CD4-positive, alpha-beta T cell treated with Interleukin-21 for 1 hour (primary cell): ENCODE results near the gene RHOA.
"Not testable (repeated sequence)": the region's sequence is repeated elsewhere in the genome, so short reads cannot be mapped to it uniquely, and the experiment has no call there.

Source experiments
- DNase-seq: peaks from one replicate; pipeline ENCODE4 v3.0.0-alpha.2; 2020

RHOA gene

DNA sequence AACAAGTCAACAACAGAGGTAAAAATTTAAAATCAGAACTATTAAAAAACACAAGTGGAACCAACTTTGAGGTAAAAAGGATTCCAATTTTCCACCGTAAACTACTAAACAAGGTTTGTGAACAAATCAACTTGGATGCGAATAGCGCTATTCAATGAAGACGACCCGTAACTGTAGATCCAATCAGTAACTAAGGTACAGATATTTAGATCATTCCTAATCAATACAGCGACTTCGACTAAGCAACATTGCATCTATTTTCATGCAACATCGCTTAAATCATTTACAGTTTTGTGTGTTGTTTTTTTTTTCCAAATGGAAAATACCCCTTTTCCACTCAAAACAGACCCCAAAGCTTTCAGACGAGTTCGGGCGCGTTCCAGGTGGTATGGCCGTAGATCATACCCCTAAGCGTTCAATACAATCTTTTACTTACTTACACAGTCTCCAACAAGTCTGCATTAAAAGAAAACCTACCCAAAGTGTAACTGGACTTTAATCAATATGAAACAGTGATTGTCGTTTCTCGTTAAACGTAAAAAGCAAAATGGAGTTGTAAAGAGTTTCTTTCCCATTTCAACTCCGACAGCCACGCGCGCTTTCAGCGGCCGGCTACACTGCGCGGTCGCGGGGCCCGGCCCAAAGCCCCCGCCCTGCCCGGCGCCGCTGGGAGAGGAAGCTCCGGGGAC, 786 bp downstream of the RHOA start:
- no peak for DNase-seq

DNA sequence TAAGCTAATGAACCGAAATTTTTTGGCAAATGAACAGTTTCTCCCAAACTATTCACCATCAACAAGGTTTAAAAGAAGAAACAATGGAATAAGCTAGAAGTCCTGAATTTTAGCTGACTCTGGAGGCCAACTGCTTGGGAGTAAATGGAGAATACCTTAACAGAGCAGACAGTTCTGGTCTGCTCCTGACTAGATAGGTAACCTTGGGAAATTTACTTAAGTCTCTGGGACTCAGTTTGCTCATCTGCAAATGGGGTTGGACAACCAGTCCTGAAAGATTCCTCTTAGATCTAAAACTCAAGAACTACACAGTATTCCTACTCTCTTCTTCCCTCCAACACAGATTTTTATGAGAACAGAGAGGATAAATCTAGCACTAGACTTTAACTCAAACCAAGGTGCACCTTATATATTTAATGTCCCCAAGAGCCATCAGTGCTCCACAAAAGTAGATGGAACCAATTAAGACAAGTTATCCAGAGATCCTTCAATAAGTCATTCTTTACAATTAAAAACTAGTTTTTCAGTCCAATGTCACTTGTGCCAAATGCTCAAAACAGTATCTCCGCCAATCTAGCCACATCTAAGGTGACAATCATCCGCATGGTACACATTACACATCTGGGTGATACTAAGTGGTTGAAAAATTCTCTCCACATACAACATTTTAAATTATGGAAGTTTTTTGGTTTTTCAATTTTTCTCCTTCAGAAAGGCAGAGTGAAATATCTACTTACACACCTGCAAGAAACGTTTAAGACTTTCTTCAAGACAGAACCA, 1.5 kb downstream of the RHOA start:
- DNase-seq: peak; percentile 49

DNA sequence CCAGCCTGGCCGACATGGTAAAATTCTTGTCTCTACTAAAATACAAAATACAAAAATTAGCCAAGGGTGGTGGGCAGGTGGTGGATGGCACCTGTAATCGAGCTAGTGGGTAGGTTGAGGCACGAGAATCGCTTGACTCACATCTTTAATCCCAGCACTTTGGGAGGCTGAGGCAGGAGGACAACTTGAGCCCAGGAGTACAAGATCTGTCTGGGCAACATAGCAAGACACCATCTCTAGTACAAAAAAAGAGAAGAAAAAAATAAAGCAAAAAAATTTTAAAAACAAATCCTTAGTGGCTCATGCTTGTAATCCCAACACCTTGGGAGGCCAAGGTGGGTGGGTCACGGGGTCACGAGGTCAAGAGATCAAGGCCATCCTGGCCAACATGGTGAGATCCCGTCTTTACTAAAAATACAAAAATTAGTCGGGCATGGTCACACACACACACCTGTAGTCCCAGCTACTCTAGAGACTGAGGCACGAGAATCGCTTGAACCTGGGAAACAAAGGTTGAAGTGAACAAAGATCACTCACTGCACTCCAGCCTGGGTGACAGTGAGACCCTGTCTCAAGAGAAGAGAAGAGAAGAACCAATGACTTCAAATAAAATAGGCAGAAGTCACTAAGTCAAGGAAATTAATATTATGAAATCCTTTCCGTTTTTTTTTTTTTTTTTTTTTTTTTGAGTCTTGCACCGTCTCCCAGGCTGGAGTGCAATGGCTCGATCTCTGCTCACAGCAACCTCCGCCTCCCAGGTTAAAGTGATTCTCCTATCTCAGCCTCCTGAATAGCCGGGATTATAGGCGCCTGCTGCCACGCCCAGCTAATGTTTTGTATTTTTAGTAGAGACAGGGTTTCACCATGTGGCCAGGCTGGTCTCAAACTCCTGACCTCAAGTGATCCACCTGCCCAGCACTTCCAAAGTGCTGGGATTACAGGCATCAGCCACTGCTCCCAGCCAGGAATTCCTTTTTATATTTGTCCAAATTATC, 4.9 kb downstream of the RHOA start:
- no peak for DNase-seq

DNA sequence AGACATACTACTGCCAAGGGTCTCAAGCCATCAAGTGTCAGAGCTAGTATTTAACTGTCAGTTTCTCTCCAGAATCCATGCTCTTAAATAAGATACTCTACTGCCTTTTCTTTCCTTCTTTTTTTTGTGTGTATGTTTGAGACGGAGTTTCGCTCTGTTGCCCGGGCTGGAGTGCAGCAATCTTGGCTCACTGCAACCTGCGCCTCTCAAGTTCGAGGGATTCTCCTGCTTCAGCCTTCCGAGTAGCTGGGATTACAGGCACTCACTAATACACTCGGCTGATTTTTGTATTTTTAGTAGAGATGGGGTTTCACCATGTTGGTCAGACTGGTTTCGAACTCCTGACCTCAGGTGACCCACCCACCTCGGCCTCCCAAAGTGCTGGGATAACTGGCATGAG, 6.2 kb downstream of the RHOA start:
- not testable (repeated sequence) for DNase-seq

DNA sequence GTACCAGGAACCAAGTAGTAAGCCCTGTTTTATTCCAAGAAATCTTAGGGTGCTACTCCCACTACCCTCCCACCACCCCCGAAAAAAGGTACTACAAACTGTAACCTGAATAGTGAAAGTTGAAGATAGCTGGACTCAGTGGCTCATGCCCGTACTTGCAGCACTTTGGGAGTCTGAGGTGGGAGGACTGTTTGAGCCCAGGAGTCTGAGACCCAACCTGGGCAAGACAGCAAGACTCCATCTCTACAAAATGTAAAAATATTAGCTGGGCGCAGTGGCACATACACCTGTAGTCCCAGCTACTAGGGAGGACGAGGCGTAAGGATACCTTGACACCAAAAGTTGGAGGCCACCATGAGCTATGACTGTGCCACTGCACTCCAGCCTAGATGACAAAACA, 7.9 kb downstream of the RHOA start:
- DNase-seq: no peak

DNA sequence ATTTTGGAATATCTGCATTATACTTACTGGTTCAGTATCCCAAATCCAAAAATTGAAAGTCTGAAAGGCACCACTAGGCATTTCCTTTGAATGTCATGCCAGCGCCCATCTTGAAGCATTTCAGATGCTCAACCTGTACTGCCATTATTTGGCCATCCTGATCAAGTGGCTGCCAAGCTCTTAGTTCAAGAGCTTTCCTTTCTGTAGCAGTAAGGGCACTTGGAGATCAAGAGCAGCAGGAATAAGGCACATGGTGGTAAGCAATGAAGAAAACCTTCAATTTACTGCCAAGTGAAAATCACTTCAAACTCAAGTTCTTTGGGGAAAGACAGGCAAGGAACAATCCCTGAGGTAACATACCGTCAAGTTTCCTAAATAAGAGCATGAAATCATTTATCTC, 10.0 kb downstream of the RHOA start:
- no peak for DNase-seq

DNA sequence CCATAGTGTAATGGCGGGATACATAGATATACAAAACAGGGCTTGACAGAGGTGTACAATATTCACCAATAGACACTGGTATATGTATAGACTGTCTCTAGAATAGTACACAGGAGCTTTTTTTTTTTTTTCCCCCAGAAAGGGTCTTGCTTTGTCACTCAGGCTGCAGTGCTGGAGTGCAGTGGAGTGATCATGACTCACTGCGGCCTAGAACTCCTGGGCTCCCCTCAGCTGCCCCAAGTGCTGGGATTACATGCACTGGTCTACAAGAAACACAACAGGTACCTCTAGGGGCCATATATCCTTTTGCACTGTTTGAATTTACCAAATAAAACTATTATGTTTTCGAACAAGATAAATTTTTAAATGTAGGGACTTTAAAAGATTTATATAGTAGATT, 12.3 kb downstream of the RHOA start:
- DNase-seq: no peak

DNA sequence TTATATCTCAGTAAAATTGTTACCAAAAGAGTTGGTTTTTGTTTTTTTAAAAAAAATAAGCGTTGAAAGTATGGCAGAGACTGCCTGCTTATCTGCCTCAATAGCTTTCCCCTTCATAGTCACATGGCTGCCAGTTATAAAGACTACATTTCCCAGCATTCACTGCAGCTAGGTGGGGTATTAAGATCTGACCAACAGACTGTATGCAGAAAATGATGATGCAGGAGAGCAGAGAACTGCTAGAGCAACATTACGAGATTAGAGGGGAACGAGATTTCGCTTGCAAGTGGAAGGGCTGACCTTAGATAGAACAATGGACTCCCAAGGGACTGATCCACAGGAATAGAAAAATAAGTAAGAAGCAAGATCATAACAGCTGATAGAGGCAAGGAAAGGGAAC, 14.3 kb downstream of the RHOA start:
- DNase-seq: peak; percentile 38

DNA sequence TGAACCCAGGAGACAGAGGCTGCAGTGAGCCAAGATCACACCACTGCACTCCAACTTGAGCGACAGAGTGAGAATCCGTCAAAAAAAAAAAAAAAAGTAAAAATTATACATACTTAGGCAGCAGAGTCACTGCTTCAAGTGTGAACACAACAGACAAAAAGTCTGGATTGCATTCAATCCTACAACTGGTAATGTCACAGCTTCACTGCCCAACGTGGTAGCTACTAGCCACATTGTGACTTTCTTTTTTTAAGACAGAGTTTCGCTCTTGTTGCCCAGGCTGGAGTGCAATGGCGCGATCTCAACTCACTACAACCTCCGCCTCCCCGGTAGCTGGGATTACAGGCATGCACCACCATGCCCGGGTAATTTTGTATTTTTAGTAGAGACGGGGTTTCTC, 20.5 kb downstream of the RHOA start:
- DNase-seq: not testable (repeated sequence)

DNA sequence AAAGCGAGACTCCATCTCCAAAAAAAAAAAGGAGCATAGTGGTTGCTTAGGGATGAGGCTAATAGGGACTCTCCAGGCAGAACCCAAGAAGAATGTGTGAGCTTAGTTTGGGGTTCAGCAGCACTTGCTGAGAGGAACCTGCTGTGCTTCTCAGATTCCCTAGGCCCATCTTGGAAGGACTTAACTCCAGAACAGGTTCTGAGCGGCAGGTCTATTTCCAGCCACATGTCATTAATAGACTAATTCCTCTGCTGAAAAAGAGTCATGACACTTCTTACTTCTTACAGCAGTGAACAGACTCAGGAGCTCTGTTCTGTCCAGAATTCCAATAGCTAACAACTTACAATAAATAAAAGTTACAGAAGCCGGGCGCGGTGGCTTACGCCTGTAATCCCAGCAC, 22.5 kb downstream of the RHOA start:
- DNase-seq: no peak

DNA sequence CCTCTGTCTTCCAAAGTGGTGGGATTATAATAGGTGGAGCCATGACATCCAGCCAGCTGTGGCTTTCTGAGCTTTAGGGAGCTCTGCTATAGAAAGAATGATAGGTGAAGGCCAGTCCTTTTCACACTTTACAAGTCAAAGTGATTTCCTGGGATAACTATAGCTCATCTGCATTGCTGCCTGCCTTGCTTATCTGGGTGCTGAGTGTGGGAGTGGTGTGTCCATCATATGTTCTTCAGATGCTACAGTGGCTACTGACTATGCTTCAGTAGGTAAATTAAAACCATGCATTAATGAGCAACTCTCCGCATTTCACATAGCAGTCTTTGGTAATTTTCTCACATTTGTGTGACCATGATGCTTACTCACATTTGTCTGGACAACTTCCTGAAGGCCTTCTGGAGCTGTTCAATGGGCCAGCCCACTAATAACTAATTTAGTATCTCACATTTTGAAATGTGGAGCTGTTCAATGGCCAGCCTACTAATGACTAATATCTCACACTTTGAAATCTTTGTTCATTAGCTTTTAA, 23.4 kb downstream of the RHOA start:
- DNase-seq: no peak

DNA sequence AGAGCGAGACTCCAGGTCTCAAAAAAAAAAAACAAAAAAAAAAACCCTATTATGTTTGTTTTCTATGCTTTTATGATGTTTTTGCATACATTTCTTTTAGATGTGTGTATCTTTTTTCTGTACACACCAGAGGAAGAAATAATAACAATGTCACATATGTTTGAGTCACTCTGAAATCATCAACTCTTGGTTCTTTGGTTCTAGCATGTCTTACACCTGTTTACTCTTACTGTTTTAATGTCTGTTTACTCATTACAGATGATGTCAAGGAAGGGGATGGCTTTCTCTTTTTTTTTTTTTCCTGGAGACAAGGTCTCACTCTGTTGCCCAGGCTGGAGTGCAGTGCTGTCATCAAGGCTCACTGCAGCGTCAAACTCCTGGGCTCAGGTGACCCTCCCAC, 24.1 kb downstream of the RHOA start:
- DNase-seq: no peak

DNA sequence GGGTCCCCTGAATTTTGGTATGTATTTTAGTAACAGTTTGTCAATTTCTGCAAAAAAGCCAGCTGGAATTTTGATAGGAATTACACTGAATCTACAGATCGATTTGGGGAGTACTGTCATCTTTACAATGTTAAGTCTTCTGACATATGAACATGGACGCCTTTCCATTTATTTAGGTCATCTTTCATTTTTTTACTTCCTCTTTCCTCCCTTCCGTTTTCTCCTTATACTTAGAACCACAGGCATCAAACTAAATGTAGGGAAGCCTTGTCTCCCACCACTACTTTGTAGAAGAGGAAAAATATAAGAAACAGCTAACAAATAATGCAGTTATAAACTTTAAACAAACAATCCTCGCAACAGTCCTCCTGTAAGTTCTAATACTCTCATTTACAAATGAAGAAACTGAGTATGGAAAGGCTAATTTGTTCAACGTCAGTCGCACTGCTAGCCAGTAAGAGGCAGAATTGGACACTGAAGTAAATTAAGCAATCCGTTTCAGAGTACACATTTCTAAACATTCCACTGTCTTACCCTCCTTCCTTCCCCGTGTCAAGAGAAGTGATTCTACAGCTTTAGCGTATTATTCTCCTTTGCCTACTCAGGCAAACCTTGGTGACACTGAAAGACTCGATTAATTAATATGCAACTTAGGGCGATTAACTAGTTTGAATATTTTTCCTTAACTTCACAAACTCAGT, 25.6 kb downstream of the RHOA start:
- no peak for DNase-seq

DNA sequence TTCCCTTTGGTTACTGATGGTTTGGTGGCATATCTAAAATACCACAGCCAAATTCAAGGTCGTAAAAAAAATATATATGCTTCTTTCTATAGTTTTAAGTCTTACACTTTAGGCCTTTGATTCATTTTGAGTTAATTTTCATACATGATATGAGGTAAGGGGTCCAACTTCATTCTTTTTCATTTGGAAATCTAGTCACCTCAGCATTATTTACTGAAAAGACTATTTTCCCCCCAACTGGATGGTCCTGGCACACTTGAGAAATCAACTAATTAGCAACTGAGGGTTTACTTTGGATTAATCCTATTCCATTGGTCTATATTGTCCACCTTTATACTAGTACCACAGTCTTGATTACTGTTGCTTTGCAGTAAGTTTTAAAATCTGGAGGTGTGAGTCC, 26.2 kb downstream of the RHOA start:
- DNase-seq: no peak

DNA sequence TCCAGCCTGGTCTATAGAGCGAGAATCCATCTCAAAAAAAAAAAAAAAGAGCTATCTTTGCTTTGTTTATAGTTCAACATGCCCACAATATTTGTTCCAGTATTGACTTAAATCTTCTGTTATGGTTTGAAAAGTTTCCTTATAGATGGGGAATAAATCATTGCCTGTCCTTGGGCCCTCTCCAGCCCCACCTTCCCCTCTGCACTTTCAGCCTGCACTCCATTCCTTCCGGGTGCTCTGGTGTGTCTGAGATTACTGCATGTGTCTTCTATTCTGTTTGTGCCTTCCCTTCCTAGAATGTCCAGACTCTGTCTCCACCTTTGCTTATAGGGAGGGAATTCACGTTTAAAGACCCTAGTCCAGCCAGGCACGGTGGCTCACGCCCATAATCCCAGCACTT, 28.4 kb downstream of the RHOA start:
- no peak for DNase-seq

DNA sequence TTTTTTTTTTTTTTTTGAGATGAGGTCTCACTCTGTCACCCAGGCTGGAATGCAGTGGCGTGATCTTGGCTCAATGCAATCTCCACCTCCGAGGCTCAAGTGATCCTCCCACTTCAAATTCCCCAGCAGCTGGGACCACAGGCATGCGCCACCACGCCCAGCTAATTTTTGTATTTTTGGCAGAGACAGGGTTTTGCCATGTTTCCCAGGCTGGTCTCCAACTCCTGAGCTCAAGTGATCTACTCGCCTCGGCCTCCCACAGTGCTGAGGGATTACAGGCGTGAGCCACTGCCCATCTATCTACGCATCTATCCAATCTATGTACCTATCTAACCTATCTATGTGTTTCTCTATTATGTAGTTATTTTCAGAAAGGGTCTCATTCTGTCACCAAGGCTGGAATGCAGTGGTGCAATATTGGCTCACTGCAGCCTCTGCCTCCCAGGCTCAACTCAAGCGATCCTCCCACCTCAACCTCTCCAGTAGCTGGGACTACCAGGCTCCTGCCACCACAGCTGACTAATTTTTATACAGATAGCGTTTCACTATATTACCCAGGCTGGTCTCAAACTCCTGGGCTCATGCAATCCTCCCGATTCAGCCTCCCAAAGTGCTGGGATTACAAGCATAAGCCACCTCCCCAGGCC, 33.4 kb downstream of the RHOA start:
- DNase-seq: no peak

DNA sequence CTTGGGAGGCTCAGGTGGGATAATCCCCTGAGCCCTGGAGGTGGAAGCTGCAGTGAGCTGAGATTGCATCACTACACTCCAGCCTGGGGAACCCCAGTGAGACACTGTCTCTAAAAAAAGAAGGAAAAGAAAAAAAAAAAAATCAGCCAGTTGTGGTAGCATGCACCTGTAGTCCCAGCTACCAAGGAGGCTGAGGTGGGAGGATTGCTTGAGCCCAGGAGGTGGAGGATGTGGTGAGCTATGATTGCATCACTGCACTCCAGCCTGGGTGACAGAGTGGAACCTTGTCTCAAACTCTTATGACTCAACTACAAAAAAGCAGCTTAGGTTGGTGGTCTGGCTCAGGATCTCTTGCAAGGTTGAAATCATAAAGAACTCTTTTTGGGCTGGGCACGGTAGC, 34.3 kb downstream of the RHOA start:
- DNase-seq: peak; percentile 40

DNA sequence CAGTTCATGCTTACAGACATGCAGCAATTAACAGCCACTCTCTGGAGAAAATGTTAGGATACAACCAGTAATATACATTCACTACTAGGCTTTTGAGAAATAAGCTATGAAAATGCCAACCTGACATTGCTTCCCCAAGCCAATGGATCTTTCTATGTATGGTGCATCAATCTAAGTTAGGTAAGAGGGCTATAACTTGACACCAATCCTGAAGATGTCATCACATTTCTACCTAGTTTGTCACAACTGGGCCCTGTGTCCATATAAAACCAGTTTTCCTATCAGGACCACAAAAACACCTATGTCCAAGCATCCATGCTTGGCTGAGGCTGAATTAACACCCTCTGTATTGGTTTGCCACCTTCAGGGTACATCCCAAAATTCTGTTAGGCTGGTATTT, 39.8 kb downstream of the RHOA start:
- DNase-seq: no peak

DNA sequence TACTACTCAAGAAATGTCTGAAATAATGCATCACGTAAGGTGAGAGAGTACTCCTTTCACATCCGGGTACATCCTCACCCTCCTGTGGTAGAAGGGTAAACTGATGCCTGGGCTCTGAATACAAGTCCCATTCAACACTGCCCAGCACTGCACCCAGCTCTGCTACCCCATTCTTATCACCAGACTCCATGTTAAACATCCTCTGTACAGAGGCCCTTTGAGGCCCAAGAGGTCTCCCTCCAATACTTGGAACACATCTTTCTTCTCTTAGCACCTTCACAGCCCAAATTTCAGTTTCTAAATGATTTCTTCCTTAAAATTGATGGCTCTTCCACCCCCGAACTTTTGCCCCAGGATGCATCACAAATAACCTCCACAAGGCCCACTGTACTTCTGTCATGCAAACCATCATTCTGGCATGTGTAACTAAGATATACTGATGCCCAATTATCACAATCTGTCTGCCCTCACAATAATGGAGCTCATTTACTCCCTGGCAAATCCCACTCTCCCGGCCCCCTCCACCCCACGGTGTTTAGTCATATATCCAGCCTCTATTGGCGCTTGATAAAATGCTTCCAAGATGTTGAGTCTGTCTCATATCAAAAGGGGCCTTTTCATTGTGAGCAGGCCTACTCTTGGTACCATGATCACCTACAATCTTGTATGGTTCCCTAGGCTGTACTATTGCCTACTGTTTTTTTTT, 41.0 kb downstream of the RHOA start:
- DNase-seq: no peak

DNA sequence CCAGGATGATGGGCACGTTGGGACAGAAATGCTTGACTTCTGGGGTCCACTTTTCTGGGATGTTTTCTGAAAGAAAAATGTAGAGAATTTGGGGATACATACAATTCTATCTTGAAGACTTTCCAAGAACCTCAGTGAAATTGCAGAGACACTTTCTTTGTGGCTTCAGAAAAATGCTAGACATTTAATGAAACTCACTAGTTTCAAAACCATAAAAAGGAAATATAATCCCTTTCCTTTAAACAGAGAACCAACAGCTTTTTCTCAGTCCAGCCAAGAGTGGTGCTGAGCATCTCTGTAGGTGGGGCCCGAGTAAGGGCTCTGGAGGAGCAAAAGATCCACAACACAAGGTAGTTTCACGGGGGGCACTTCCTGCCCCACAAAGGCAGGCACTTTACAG, 49.2 kb downstream of the RHOA start:
- DNase-seq: no peak

DNA sequence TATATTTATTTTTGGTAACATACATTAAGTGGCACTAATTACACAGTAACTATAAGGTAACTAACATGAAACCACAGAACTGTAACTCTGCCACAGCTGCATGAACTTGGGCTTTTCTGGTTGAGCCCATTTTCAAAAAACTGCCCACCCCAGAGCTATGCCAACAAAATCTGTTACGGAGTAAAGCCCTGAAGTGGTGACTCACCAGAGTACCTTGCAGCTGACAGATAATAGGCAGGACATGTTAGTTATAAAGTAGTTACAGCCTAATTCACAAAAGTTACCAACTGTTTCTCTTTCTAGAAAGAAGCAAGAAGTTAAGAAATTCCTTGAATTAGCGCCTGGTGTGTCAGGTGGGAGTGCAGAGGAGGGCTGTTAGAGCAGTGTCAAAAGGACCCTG, 52.2 kb downstream of the RHOA start:
- DNase-seq: no peak

DNA sequence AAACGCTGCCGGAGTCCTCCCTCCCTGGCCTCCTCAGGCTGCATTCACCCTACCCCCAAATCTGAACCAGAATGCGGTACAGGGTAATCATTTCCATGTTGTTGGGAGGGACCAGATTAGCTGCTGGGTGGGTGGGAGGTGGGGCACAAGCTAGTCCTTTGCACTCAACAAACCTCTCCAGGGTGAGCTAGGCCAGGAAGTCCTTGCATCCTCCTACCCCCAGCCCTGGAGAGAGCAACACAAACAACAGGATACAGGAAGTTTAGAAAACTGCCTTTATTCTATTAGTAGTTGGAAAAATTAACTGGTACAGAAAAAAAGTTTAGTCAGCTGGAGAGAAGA, 52.9 kb downstream of the RHOA start:
- DNase-seq: no peak
